CD4-positive, alpha-beta T cell (primary cell): Measurements from ENCODE around the gene SH3BP5. TPM values are rescaled to one million over a fixed set of nuclear protein-coding genes. Genes with fewer than 3 reads are reported as not detected.

Experiments used
- ATAC-seq: fragments of 200-7000 bp; cut with Tn5 transposase; one replicate; pipeline ENCODE4 v1.10.0; 2022; ENCODE audit warnings: mild to moderate bottlenecking; ENCODE audit not compliant: poor library complexity
- CTCF ChIA-PET: fragments of 350-600 bp; sonication (Branson Sonifier 250); formaldehyde crosslinking; loops from one replicate; lab custom pipeline; 2021; ENCODE audit warnings: antibody characterized with exemption, inconsistent platforms; lab: Charles Lee
- POLR2A ChIA-PET: fragments of 350-600 bp; sonication (Branson Sonifier 250); formaldehyde crosslinking; loops from one replicate; lab custom pipeline; 2021; ENCODE audit warnings: antibody characterized with exemption, inconsistent platforms; lab: Charles Lee
- DNase-seq, 14 experiments: peaks; one replicate each; pipeline ENCODE4 v3.0.0-alpha.2; 2013 to 2020; ENCODE audit warnings: mixed read lengths in 2 of 14
- H3K27ac ChIP-seq, 2 donors: one replicate each; pipeline versions ENCODE4 v1.5.1 to v1.7.0; 2013; ENCODE audit warnings: low read length in 2 of 2, low read depth in 1 of 2, mild to moderate bottlenecking in 1 of 2
- H3K27me3 ChIP-seq, 2 experiments: 1 replicate in 1 of 2; 2 replicates in 1 of 2; pipeline versions ENCODE4 v1.6.1 to v1.7.0; 2013; ENCODE audit warnings: low read length in 2 of 2, control low read depth in 1 of 2, mild to moderate bottlenecking in 1 of 2, moderate library complexity in 1 of 2; ENCODE audit not compliant: insufficient read depth in 2 of 2, control insufficient read depth in 1 of 2
- H3K36me3 ChIP-seq: one replicate; pipeline ENCODE4 v1.6.1; 2013; ENCODE audit warnings: low read length, control low read depth; ENCODE audit not compliant: insufficient read depth
- H3K4me1 ChIP-seq: one replicate; pipeline ENCODE4 v1.6.1; 2013; ENCODE audit warnings: low read length, control low read depth; ENCODE audit not compliant: insufficient read depth
- H3K4me3 ChIP-seq: one replicate; pipeline ENCODE4 v1.5.1; 2013; ENCODE audit warnings: mild to moderate bottlenecking, low read length, moderate library complexity
- H3K9me3 ChIP-seq, 2 experiments: 1 replicate in 1 of 2; 2 replicates in 1 of 2; pipeline versions ENCODE4 v1.6.1 to v1.7.0; 2013; ENCODE audit warnings: low read length in 2 of 2, mild to moderate bottlenecking in 2 of 2, control low read depth in 1 of 2, moderate library complexity in 1 of 2; ENCODE audit not compliant: control insufficient read depth in 1 of 2, insufficient read depth in 1 of 2
- H3K27ac Mint-ChIP-seq: one replicate; pipeline ENCODE4 v1.8.0; 2020; ENCODE audit warnings: mixed read lengths
- H3K27me3 Mint-ChIP-seq: one replicate; pipeline ENCODE4 v1.8.0; 2021; ENCODE audit warnings: mixed read lengths
- H3K36me3 Mint-ChIP-seq: one replicate; pipeline ENCODE4 v1.8.0; 2021; ENCODE audit warnings: low read depth, mixed read lengths
- H3K4me1 Mint-ChIP-seq: one replicate; pipeline ENCODE4 v1.8.0; 2021; ENCODE audit warnings: low read depth, mixed read lengths
- H3K4me3 Mint-ChIP-seq: one replicate; pipeline ENCODE4 v1.8.0; 2020; ENCODE audit warnings: mild to moderate bottlenecking, mixed read lengths
- H3K9me3 Mint-ChIP-seq: one replicate; pipeline ENCODE4 v1.8.0; 2020; ENCODE audit warnings: mixed read lengths
- intact Hi-C, 2 experiments: fragments of 100-400 bp; cut with DNase I in 1 of 2; cut with micrococcal nuclease in 1 of 2; formaldehyde crosslinking; loops; one replicate each; pipeline versions ENCODE4 v1.15.1 to v1.9.0; 2023 to 2025; cut with DNase I, micrococcal nuclease
- total RNA-seq, 174 experiments: library from RNA in 2 of 174; stranded (reverse) in 2 of 174; gene quantifications; one replicate each; pipeline ENCODE4 v1.2.3 and lab custom pipeline; 2021 to 2026
- TF ChIP-seq, protein P1 (sequence below): fragments of 200-600 bp; IDR thresholded peaks from one replicate; pipeline ENCODE4 v1.8.0; 2022; ENCODE audit warnings: antibody characterized with exemption, mild to moderate bottlenecking

Gene SH3BP5
- total RNA-seq, 2 experiments from 2014 or later = 16.8 to 17.7 TPM

DNA sequence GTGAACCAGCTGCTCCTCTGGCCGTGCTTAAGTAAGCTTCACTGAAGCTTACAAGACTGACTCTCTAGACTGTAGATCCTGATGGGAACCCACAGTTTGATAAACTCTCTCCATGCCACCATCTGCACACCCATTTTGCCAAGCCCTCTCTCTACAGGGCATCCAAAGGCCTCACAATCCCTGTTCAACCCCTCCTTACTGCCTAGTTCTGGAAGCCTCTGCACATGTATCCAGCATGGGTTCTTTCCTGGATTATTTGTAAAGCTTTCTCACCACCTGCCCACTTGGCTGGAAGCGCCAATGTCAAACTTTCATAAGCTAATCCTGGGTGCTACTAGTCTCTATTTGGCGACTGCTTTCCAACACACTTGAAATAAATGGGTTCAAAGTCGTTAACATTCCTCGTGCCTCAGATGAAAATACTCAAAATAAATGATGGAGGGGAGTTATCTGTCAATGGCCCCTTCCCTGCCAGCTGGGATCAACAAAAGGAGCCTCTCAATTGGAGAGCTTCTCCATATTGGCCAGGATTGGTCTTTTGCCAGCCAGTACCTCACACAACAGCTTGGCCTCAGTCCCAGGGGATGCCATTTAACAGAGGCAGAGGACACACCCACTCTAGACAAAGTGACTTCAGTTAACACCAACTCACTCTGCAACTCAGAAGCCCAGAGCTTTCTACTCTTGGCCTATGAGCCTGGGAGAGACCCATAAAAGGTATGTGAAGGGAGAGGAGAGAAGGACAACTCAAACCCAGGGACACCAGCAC lies 48.1 kb downstream of the SH3BP5 start:
- peaks cover 42% of the 10 kb centered on the region for H3K36me3 ChIP-seq
- no peak overlapping the region for H3K4me3 Mint-ChIP-seq
- H3K27me3 ChIP-seq = no peaks in the 10 kb centered on the region
- H3K27me3 Mint-ChIP-seq = no peaks in the 10 kb centered on the region
- peak overlapping the region; percentile 24 for H3K27ac Mint-ChIP-seq
- H3K4me1 ChIP-seq = peaks cover 87% of the 10 kb centered on the region
- ChIA-PET CTCF (interaction anchor here (0.8 to 1.4 kb wide), 4 partner anchors 8 to 48 kb away, joined by 3 to 5 read pairs (median 3); partner anchors contain the start of gene SH3BP5), POLR2A (interaction anchor here (0.8 kb wide), 1 partner anchor 12 kb away, joined by 3 read pairs; no protein-coding TSS in a partner anchor)
- no peaks in the 10 kb centered on the region for H3K9me3 ChIP-seq
- no peak for ATAC-seq
- no peak overlapping the region for H3K4me3 ChIP-seq
- DNase-seq = no peak
- H3K36me3 Mint-ChIP-seq = peaks cover 25% of the 10 kb centered on the region
- H3K27ac ChIP-seq = peak overlapping the region in 1 of 2 donors; percentile 5
- TF ChIP-seq, protein P1, sequence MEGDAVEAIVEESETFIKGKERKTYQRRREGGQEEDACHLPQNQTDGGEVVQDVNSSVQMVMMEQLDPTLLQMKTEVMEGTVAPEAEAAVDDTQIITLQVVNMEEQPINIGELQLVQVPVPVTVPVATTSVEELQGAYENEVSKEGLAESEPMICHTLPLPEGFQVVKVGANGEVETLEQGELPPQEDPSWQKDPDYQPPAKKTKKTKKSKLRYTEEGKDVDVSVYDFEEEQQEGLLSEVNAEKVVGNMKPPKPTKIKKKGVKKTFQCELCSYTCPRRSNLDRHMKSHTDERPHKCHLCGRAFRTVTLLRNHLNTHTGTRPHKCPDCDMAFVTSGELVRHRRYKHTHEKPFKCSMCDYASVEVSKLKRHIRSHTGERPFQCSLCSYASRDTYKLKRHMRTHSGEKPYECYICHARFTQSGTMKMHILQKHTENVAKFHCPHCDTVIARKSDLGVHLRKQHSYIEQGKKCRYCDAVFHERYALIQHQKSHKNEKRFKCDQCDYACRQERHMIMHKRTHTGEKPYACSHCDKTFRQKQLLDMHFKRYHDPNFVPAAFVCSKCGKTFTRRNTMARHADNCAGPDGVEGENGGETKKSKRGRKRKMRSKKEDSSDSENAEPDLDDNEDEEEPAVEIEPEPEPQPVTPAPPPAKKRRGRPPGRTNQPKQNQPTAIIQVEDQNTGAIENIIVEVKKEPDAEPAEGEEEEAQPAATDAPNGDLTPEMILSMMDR = no peak
- peaks cover 93% of the 10 kb centered on the region for H3K4me1 Mint-ChIP-seq
- intact Hi-C loops = no loop called here
- no peaks in the 10 kb centered on the region for H3K9me3 Mint-ChIP-seq

DNA sequence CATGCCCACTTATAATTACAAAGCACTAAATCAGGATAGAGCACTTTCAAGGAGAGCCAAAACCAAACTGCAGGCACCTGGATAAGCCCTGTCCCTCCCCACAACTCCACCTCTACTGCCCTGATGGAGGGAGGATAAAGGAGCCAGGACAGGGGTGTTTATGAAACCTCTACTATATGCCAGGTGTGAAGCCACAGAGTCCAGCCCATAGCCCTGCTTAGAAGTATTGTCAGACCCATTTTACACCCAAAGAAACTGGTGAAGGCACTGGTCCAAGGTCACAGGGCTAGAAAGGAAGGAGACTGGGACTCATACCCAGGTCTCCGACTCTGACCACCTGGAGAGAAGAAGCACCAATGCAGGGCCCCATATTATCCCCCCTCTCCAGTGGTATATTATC lies 48.7 kb downstream of the SH3BP5 start:
- Histone ChIP-seq H3K27ac (no peak overlapping the region), H3K9me3 (no peaks in the 10 kb centered on the region), H3K4me1 (peaks cover 87% of the 10 kb centered on the region), H3K27me3 (no peaks in the 10 kb centered on the region), H3K36me3 (peaks cover 40% of the 10 kb centered on the region), H3K4me3 (no peak overlapping the region)
- H3K9me3 Mint-ChIP-seq = no peaks in the 10 kb centered on the region
- DNase-seq (no peak), ATAC-seq (no peak)
- H3K27me3 Mint-ChIP-seq = no peaks in the 10 kb centered on the region
- peak overlapping the region; percentile 24 for H3K27ac Mint-ChIP-seq
- intact Hi-C loops = no loop called here
- H3K4me1 Mint-ChIP-seq = peaks cover 93% of the 10 kb centered on the region
- no peak overlapping the region for H3K4me3 Mint-ChIP-seq
- ChIA-PET CTCF (interaction anchor here (0.8 to 1.4 kb wide), 2 partner anchors 16 to 41 kb away, joined by 3 to 5 read pairs; no protein-coding TSS in a partner anchor), POLR2A (interaction anchor here (0.8 kb wide), 1 partner anchor 12 kb away, joined by 3 read pairs; no protein-coding TSS in a partner anchor)
- TF ChIP-seq, protein P1 = no peak
- peaks cover 25% of the 10 kb centered on the region for H3K36me3 Mint-ChIP-seq

DNA sequence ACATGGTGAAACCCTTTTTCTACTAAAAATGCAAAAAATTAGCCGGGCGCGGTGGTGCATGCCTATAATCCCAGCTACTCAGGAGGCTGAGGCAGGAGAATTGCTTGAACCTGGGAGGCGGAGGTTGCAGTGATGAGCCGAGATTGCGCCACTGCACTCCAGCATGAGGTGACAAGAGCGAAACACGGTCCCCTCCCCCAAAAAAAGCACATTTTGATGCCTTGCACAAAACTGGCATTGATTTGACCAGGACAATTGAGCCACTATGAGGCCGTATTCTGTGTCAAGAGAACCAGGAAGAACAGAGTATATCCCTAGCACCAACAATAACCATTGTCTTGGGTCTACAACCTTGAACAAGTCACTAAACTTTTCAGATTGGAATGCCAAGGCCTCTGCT lies 50.6 kb downstream of the SH3BP5 start:
- H3K9me3 ChIP-seq = no peaks in the 10 kb centered on the region
- no peak overlapping the region for H3K4me3 ChIP-seq
- no peak overlapping the region for H3K4me3 Mint-ChIP-seq
- H3K27ac ChIP-seq = no peak overlapping the region
- no peaks in the 10 kb centered on the region for H3K27me3 ChIP-seq
- peaks cover 92% of the 10 kb centered on the region for H3K4me1 Mint-ChIP-seq
- TF ChIP-seq, protein P1 = no peak
- H3K27ac Mint-ChIP-seq = no peak overlapping the region
- no peaks in the 10 kb centered on the region for H3K9me3 Mint-ChIP-seq
- peaks cover 86% of the 10 kb centered on the region for H3K4me1 ChIP-seq
- CTCF ChIA-PET = no interaction called here
- no peaks in the 10 kb centered on the region for H3K27me3 Mint-ChIP-seq
- no peak for ATAC-seq
- no peak for DNase-seq
- peaks cover 20% of the 10 kb centered on the region for H3K36me3 Mint-ChIP-seq
- intact Hi-C loops = no loop called here
- peaks cover 21% of the 10 kb centered on the region for H3K36me3 ChIP-seq
- POLR2A ChIA-PET = interaction anchor here (1.8 kb wide), 1 partner anchor 10 kb away, joined by 7 read pairs; no protein-coding TSS in a partner anchor
